Measurements from ENCODE around the gene RECK.

The RECK gene

GRCh38 chr9:36145970-36146369 lies 109.3 kb downstream of the RECK start:
- TF ChIP-seq CTCF (IDR thresholded peaks at IDR 0.05; ENCODE audit: low read depth, low read length, missing control alignments), result no peak
- no peak overlapping the region for H3K4me3 ChIP-seq (replicated peaks; ENCODE audit: low read depth, low read length)
- DNase-seq (ENCODE audit: extremely low read depth, low read depth), result no peak

- no peak for TF ChIP-seq CTCF (IDR thresholded peaks at IDR 0.05; ENCODE audit: low read depth, low read length, missing control alignments)
- DNase-seq (ENCODE audit: extremely low read depth, low read depth), result no peak
- H3K4me3 ChIP-seq (replicated peaks; ENCODE audit: low read depth, low read length), result no peak overlapping the region
Measured at GRCh38 chr9:36146651-36147050, 109.9 kb downstream of the RECK start.

- no peak for TF ChIP-seq CTCF (IDR thresholded peaks at IDR 0.05; ENCODE audit: low read depth, low read length, missing control alignments)
- H3K4me3 ChIP-seq (replicated peaks; ENCODE audit: low read depth, low read length), result no peak overlapping the region
- DNase-seq (ENCODE audit: extremely low read depth, low read depth), result no peak
Measured at GRCh38 chr9:36147441-36148175, 110.9 kb downstream of the RECK start.

- DNase-seq (ENCODE audit: extremely low read depth, low read depth), result peak; percentile 91
- H3K4me3 ChIP-seq (replicated peaks; ENCODE audit: low read depth, low read length), result no peak overlapping the region
Measured at GRCh38 chr9:36148311-36149051, 111.8 kb downstream of the RECK start.

GRCh38 chr9:36149197-36149596 lies 112.5 kb downstream of the RECK start:
- no peak for TF ChIP-seq CTCF (IDR thresholded peaks at IDR 0.05; ENCODE audit: low read depth, low read length, missing control alignments)
- no peak overlapping the region for H3K4me3 ChIP-seq (replicated peaks; ENCODE audit: low read depth, low read length)
- no peak for DNase-seq (ENCODE audit: extremely low read depth, low read depth)

More at GRCh38 chr9:36148311-36149051, 111.8 kb downstream of the RECK start:
- TF ChIP-seq CTCF (IDR thresholded peaks at IDR 0.05; ENCODE audit: low read depth, low read length, missing control alignments), result no peak

- H3K4me3 ChIP-seq (replicated peaks; ENCODE audit: low read depth, low read length), result no peak overlapping the region
- no peak for DNase-seq (ENCODE audit: extremely low read depth, low read depth)
- TF ChIP-seq CTCF (IDR thresholded peaks at IDR 0.05; ENCODE audit: low read depth, low read length, missing control alignments), result no peak
Measured at GRCh38 chr9:36150574-36151315, 114.0 kb downstream of the RECK start.
